Effector CD8-positive, alpha-beta T cell (primary cell): ENCODE data around the gene ZNF415.
"Not testable (repeated sequence)": the region's sequence is repeated elsewhere in the genome, so short reads cannot be mapped to it uniquely, and the experiment has no call there.

ENCODE experiments used
- DNase-seq: peaks from one replicate; lab custom pipeline; 2025; lab: John Stamatoyannopoulos, UW
- total RNA-seq, 4 experiments: gene quantifications; one replicate each; lab custom pipeline; 2026; lab: John Stamatoyannopoulos, UW

The ZNF415 gene
- 0 to 1.3 (median 0.66) reads per million in 4 experiments for total RNA-seq

DNA sequence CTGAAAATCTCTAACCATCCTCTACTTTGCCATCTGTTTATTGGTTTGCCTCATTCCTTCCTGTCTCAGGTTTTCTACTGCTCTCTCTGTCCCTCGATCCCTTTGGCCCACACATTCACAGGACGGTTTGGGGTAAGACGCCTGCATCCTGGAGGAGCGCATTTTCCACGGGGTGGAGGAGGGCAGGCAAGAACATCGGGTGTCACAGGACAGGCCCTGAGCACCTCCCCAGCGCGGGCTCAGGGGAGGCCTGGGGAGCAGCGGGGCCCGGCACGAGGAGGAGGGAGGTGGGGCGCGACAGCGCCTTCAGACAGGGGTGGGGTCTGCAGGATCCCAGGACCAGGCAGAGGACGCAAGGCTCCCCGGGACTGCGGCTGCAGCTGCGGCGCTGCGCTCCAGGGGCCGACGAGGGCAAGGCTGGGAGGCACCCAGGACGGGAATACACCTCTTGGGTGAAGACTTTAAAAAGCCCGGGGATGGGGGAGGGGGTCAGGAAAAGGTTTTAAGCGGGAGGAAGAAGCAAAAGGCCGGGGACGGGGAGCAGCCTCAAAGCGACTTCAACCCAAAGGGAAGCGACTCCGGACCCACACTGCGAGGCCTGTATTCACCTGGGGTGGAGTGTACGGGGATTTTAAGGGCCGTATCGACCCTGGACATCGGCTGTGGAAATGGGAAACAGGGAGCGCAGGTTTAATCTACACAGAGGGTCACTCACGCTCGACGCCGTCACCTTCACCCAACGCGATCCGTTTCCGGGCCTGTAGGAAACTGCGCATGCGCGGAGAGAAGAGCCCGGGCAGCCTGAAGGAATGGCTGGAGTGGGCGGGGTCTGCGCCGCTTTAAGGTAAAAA, at the start of gene ZNF415:
ZNF415 (minus strand) TSS at position 770 of the 851 bp plus-strand sequence. CDS start 10,234 bp downstream, outside the sequence.
- peak; percentile 57 for DNase-seq

- DNase-seq: no peak
Observed at GRCh38 chr19:53182202-53182601, 49.5 kb upstream of the ZNF415 start.

DNA sequence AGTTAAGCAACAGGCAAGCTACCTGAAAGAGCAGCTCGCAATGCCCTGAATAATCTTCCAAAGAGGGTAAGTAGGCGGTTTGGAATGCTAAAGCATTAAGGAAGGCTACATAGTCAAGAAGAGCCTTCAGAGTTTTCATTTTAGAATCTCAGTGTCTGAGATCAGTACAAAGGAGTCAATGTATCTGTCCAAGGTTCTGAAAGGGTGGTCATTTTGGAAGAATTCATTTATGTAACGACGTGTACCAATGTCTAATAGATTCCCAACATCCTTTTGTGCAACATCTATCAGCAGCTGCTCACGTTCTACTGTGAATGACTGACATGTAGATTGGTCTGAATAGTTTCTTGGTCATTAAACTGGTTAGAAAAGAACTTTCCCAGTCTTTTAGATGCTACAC, 45.3 kb upstream of the ZNF415 start:
- no peak for DNase-seq

- no peak for DNase-seq
Observed at GRCh38 chr19:53172889-53173288, 40.2 kb upstream of the ZNF415 start.

- no peak for DNase-seq
Observed at GRCh38 chr19:53165691-53166091, 33.0 kb upstream of the ZNF415 start.

DNA sequence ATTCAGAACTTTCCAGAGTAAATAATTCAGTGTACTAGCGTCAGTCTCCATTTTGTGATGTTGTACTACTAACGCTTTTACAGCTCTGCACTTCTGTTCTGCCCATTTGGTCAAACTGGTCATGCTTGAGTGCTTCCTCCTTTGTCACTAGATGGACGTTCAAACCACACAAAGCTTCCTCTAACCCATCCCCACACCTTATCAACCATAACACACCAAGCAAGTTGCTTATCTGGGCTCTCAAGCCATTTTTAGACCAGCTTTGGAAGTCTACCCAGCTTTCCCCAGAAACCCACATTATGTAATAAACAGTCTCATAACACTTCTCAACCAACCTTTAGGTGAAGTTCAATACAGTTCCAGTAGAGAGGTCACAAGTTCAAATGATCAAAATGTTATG, 28.4 kb upstream of the ZNF415 start:
- DNase-seq: no peak

DNA sequence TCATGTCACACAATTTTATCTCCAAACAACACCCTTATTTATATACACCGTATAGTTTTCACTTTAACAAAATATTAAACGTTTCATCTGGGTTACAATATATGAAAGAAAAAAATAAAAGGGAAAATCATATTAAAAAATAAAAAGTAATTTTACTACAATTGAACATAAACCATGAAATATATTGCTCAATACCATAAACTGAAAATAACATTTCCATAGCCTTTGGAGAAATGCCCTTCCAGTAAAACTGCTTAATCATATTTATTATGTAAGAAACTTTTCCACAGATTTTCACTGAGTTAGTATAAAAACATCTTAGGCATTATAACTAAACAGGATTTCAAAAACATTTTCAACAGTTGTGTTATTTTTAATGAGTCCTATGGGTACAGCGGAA, 27.6 kb upstream of the ZNF415 start:
- no peak for DNase-seq

DNA sequence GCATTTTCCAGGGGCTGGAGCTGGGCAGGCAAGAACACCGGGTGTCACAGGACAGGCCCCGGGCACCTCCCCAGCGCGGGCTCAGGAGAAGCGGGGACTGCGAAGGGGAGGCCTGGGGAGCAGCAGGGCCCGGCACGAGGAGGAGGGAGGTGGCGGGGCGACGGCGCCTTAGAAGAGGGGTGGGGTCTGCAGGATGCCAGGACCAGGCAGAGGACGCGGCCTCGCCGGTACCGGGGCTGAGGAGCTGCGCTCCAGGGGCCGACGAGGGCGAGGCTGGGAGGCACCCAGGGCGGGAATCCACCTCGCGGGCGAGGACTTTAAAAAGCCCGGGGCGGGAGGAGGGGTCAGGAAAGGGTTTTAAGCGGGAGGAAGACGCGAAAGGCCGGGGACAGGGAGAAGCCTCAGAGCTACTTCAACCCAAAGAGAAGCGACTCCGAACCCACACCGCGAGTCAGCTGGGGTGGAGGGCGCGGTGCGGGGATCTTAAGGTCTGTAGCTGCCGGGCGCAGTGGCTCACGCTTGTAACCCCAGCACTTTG, 25.5 kb upstream of the ZNF415 start:
- DNase-seq: peak; percentile 32

GRCh38 chr19:53157626-53158025, 24.9 kb upstream of the ZNF415 start:
- DNase-seq: no peak

- no peak for DNase-seq
Observed at GRCh38 chr19:53156850-53157249, 24.1 kb upstream of the ZNF415 start.

DNA sequence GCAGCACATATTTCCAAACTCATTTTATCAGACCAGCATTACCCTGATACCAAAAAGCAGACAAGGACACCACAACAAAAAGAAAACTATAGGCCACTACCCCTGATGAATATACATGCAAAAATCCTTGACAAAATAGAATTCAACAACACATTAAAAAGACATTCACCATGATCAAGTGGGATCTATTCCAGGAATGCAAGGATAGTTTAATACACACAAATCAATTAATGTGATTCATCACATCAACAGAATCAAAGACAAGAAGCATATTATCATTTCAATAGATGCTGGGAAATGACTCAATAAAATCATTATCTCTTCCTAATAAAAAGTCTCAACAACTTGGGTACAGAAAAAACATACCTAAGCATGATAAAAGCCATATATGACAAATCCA, 14.9 kb upstream of the ZNF415 start:
- DNase-seq: no peak

- DNase-seq: no peak
Observed at GRCh38 chr19:53140351-53140750, 7.6 kb upstream of the ZNF415 start.

GRCh38 chr19:53136432-53136831, 3.7 kb upstream of the ZNF415 start:
- no peak for DNase-seq

DNA sequence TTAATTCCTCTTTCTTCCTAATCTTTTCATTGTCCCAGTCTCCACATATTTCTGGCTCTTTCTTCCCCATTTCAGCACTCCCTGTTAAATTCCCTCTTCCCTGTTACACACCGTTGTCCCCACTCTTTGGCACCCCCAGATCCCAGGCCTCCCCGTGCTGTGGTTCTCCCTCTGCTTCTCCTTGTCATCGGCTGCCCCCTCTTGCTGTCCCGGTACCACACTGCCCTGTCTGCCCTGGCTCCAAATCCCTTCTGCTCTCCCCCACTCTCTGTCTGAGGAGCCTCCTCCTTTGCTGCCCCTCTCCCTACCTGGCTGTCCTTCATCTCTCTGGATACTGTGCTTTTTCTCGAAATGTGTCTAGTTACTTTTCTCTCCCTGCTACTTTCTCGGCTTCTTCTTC, 983 bp downstream of the ZNF415 start:
- no peak for DNase-seq

DNA sequence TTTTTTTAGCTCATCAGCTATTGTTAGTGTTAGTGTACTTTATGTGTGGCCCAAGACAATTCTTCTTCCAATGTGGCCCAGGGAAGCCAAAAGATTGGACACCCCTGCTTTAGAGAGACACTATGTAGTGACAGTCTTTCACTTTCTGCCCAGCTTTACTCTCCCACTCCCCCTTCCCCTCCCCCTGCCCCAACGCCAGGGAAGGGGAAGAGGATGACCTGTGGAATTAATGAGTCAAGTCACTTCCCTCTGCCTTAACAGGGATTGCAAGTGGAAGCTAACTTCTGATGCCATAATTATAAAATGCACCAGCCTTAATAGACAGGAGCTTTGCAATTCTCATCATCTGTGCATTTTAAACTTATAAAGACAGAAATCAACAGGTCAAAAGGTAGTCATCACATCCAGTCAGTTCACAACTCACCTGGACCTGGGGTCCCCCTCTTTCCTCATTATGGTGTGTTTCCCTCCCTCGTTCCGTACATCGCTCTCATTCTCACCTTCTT, 1.6 kb downstream of the ZNF415 start:
- no peak for DNase-seq

GRCh38 chr19:53130506-53130905, 2.2 kb downstream of the ZNF415 start:
- no peak for DNase-seq

DNA sequence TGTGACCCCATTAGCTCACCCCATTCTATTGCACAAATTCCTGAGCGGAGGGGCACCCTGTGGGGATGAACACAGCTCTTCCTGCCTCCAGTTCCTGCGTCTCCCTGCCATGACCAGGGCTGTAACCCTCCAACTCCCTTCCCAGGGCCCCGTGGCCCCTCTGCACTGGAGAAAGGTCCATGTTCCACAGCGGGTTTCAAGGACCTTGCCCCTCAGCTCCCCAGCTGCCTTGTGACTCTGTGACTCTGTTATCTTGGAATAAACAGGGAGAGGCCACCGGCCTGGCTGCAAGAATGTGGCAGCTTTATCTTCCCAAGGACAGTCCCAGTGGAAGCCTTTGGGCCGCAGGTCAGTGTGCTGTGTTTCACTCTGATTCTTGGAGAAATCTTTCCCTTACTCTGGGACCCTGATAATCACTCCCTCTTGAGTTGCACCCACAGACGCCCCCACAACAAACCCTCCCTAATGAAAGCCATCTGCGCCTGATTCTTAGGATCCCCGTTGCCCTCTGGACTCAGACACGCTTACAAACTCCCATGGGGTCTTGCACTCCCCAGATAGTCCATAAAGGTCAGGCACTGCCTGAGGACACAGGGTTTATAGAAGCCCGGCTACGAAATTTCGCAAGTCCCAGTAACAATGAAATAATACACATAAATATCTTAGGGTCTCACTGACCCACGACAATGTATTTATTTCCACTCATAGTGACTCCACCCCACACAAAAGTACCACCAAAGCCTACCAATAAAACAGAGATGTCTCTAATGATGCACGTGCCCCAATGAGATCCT, 5.8 kb downstream of the ZNF415 start:
- DNase-seq: not testable (repeated sequence)

GRCh38 chr19:53123400-53123799, 9.3 kb downstream of the ZNF415 start:
- DNase-seq: no peak

- DNase-seq: no peak
Observed at GRCh38 chr19:53112286-53112685, 20.4 kb downstream of the ZNF415 start.

GRCh38 chr19:53109527-53109926, 23.2 kb downstream of the ZNF415 start:
- no peak for DNase-seq

DNA sequence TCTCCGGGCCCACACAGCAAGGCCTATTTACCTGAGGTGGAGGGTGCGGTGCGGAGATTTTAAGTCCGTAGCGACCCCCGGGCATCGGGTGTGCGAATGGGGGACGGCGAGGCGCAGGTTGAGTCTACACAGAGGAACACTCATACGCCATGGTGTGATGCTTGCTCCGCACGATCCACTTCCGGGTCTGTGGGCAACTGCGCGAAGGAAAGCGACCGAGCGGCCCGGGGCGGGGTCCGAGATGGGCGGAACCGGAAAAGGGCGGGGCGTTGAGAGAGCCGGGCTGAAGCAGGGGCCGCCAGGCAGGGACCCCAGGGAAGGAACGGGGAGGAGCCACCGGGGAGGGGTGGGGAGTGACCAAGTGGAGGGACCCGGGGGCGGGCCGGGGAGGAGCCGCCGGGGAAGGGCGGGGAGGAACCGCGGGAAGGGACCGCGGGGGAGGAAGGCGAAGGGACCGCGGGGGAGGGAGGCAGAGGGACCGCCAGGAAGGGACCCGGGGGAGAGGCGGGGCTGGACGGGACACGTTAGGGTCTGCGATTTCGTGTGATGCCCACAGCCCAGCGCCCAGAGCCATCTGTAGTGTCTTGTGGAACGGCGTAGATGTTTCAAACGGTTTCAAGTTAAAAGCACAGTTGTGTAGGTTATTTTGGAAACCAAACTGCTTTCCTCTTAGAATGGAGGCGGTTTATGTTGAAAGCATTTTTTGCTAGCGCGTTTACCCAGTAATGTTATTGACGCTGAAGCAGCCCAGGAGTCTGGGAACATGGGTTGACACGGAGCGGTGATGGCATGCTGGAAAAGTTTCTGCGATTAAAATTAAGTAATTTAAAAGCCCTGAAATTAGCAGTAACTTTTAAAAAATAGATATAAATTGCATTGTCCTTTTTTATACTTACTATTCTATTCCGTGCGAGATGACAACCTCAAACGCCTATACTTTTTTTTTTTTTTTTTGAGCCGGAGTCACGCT, 29.2 kb downstream of the ZNF415 start, which contains the start of gene ZNF160:
ZNF160 (minus strand) TSS at position 189 of the 970 bp plus-strand sequence. CDS start 17,146 bp downstream, outside the sequence.
- DNase-seq: peak; percentile 98
